ENCODE results near the gene ATG9B. TPM values are rescaled to one million over a fixed set of nuclear protein-coding genes. Genes with fewer than 3 reads are reported as not detected.
A peak's percentile ranks its signal among the peaks of the same experiment; 100 is the strongest.

Gene ATG9B
- total RNA-seq, 1 donor from 2014 or later, result 11.8 TPM

DNA sequence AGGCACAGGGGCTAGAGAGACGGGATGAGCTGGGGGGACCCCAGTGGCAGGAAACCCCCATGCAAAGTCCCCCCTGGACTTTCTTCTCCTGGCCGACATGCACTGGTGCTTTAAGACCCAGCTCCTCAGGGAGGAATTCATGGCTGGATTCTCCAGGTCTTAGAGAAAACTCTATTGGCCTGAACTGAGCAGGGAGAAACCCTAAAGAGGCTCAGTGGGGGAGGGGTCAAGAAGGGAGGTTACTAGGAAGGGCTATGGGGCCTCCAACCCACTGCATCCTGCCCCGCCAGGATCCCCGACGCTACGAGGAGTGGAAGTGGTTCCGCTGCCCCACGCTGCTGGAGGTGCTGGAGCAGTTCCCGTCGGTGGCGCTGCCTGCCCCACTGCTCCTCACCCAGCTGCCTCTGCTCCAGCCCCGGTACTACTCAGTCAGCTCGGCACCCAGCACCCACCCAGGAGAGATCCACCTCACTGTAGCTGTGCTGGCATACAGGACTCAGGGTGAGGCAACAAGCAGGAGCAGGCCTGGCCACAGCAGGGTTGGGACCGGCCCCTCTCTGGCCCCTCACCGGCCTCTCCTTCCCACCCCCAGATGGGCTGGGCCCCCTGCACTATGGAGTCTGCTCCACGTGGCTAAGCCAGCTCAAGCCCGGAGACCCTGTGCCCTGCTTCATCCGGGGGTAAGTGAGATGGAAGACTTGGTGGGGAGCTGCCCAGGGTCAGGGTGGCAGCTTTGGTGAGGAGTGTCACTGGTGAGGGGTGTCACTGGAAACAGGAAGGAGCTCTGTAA lies 13.8 kb downstream of the ATG9B start:
- peak overlapping the region; percentile 43 for H3K27ac Mint-ChIP-seq
- DNase-seq (ENCODE audit: low spot score in 2 of 2, unreplicated experiment in 2 of 2), result no peak
- peaks cover 5% of the 10 kb centered on the region for H3K36me3 Mint-ChIP-seq
- peak overlapping the region; percentile 60 for H3K4me3 Mint-ChIP-seq
- H3K4me1 Mint-ChIP-seq, result peaks cover 30% of the 10 kb centered on the region
- no peaks in the 10 kb centered on the region for H3K9me3 Mint-ChIP-seq
- TF ChIP-seq, protein P1, sequence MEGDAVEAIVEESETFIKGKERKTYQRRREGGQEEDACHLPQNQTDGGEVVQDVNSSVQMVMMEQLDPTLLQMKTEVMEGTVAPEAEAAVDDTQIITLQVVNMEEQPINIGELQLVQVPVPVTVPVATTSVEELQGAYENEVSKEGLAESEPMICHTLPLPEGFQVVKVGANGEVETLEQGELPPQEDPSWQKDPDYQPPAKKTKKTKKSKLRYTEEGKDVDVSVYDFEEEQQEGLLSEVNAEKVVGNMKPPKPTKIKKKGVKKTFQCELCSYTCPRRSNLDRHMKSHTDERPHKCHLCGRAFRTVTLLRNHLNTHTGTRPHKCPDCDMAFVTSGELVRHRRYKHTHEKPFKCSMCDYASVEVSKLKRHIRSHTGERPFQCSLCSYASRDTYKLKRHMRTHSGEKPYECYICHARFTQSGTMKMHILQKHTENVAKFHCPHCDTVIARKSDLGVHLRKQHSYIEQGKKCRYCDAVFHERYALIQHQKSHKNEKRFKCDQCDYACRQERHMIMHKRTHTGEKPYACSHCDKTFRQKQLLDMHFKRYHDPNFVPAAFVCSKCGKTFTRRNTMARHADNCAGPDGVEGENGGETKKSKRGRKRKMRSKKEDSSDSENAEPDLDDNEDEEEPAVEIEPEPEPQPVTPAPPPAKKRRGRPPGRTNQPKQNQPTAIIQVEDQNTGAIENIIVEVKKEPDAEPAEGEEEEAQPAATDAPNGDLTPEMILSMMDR (IDR thresholded peaks at IDR 0.05; ENCODE audit: unreplicated experiment), result no peak
- H3K27me3 Mint-ChIP-seq (ENCODE audit: low read depth), result peaks cover 20% of the 10 kb centered on the region

DNA sequence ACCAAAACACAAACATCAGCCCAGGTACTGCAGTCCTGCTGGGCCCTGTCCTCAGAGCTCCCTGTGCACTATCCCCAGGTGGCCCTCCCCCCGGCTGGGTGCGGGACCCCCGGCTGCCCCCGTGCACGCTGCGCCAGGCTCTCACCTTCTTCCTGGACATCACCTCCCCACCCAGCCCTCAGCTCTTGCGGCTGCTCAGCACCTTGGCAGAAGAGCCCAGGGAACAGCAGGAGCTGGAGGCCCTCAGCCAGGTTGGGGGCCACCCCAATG lies 14.3 kb downstream of the ATG9B start:
- no peaks in the 10 kb centered on the region for H3K9me3 Mint-ChIP-seq
- H3K27me3 Mint-ChIP-seq (ENCODE audit: low read depth), result peaks cover 15% of the 10 kb centered on the region
- DNase-seq (ENCODE audit: low spot score in 2 of 2, unreplicated experiment in 2 of 2), result no peak
- H3K27ac Mint-ChIP-seq, result no peak overlapping the region
- peaks cover 30% of the 10 kb centered on the region for H3K4me1 Mint-ChIP-seq
- H3K4me3 Mint-ChIP-seq, result peak overlapping the region; percentile 60
- TF ChIP-seq, protein P1 (IDR thresholded peaks at IDR 0.05; ENCODE audit: unreplicated experiment), result no peak
- H3K36me3 Mint-ChIP-seq, result peaks cover under 1% of the 10 kb centered on the region

DNA sequence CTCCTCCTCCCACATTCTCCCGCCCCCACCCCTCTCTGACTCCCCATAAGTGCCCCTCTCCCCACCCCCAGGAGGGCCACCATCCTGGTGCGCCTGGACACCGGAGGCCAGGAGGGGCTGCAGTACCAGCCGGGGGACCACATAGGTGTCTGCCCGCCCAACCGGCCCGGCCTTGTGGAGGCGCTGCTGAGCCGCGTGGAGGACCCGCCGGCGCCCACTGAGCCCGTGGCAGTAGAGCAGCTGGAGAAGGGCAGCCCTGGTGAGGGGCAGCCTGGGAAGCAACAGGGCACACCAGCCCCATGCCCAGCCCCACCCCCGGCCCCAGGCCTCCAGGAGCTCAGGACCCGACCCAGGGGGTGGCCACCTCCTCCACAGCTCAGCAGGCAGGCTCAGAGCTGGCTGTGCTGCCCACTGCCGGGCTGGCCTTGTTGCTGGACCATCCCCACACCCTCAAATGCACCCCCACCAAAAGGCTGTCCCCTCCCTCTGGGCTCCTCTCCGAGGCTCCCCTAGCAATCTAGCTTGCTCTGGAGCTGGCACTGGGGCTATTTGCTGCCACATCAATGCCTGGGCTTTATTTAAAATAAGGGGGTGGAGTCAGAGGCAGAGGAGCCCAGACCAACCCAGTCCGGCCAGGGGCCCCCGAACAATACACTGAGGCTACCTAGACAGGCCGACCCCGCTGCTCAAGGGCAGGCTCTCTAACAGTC lies 14.8 kb downstream of the ATG9B start:
- Mint-ChIP-seq H3K27me3 (ENCODE audit: low read depth) (peaks cover 16% of the 10 kb centered on the region), H3K27ac (no peak overlapping the region)
- TF ChIP-seq, protein P1 (IDR thresholded peaks at IDR 0.05; ENCODE audit: unreplicated experiment), result no peak

DNA sequence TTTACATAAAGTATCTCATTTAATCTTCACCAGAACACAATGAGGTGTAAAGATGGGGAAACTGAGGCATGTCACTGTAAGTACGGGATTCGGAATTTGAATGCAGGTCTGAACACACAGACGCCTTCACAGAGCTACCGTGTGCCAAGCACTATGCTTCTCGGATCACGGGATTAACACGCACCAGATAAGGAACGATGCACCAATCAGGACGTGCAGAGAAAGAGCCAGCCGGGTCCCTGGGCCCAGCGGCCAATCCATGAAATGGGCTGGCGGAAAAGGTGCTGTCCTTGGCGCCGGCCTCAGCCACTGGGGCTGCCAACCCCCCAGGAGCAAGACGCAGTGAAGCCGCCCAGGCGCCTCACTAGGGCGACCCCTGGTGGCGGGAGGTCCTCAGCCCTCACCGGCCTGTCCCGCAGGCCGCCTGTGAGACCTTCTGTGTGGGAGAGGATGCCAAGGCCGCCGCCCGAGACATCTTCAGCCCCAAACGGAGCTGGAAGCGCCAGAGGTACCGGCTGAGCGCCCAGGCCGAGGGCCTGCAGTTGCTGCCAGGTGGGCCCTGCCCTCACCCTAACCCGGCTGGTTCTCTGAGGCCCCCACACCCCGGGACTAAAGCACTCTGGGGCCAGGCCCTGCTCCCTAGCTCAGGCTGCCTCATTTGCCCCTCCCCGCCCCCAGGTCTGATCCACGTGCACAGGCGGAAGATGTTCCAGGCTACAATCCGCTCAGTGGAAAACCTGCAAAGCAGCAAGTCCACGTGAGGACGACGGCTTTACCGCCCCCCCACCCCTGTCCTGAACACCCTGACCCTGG lies 15.6 kb downstream of the ATG9B start:
- no peaks in the 10 kb centered on the region for H3K9me3 Mint-ChIP-seq
- TF ChIP-seq, protein P1 (IDR thresholded peaks at IDR 0.05; ENCODE audit: unreplicated experiment), result peak; percentile 70
- no peaks in the 10 kb centered on the region for H3K36me3 Mint-ChIP-seq
- peak in 1 of 2 experiments; percentile 76 for DNase-seq (ENCODE audit: low spot score in 2 of 2, unreplicated experiment in 2 of 2)
- H3K27me3 Mint-ChIP-seq (ENCODE audit: low read depth), result peaks cover 14% of the 10 kb centered on the region
- peak overlapping the region; percentile 64 for H3K27ac Mint-ChIP-seq
- H3K4me3 Mint-ChIP-seq, result peak overlapping the region; percentile 56
- peaks cover 26% of the 10 kb centered on the region for H3K4me1 Mint-ChIP-seq

More for the DNA sequence above, 14.8 kb downstream of the ATG9B start:
- Mint-ChIP-seq H3K4me1 (peaks cover 30% of the 10 kb centered on the region), H3K9me3 (no peaks in the 10 kb centered on the region), H3K36me3 (no peaks in the 10 kb centered on the region), H3K4me3 (no peak overlapping the region)
- no peak for DNase-seq (ENCODE audit: low spot score in 2 of 2, unreplicated experiment in 2 of 2)

DNA sequence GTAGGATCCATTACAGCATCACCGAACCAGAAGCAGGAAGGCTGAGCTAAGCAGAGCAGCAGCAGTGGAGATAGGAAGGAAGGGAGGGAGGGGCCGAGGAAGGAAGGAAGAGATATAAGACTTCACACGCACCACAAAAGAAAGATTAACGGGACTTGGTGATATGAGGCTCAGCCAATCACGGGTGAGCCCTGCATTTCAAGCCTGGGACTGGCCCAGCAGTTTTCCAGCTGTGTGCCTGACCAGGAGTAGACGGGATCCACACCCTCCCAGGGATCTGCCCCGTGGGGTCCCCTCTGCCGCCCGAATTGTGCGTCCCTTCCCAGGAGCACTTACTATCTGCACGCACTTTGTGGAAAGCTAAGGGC lies 16.2 kb downstream of the ATG9B start:
- TF ChIP-seq, protein P1 (IDR thresholded peaks at IDR 0.05; ENCODE audit: unreplicated experiment), result no peak
- Mint-ChIP-seq H3K9me3 (no peaks in the 10 kb centered on the region), H3K27ac (peak overlapping the region; percentile 64), H3K36me3 (no peaks in the 10 kb centered on the region), H3K4me3 (peak overlapping the region; percentile 56), H3K4me1 (peaks cover 26% of the 10 kb centered on the region), H3K27me3 (ENCODE audit: low read depth) (peaks cover 14% of the 10 kb centered on the region)
- no peak for DNase-seq (ENCODE audit: low spot score in 2 of 2, unreplicated experiment in 2 of 2)

Measured in mesothelial cell of epicardium (in vitro differentiated cells).